Neural progenitor cell (in vitro differentiated cells): ENCODE measurements around the gene BLTP3A. TPM values are rescaled to one million over a fixed set of nuclear protein-coding genes. Genes with fewer than 3 reads are reported as not detected.

ENCODE experiments used
- DNase-seq: peaks from one replicate; pipeline ENCODE4 v3.0.0-alpha.2; 2016; ENCODE audit warnings: low spot score
- H2AFZ ChIP-seq: fragments of 200-600 bp; sonication (generic); replicated peaks from 2 replicates; pipeline ENCODE4 v1.6.1; 2016; ENCODE audit warnings: antibody characterized with exemption
- H3F3A ChIP-seq: fragments of 200-600 bp; sonication (generic); 2 replicates; pipeline ENCODE4 v1.6.1; 2016; ENCODE audit warnings: antibody characterized with exemption, low read depth
- H3K27ac ChIP-seq: fragments of 200-600 bp; sonication (generic); 2 replicates; pipeline ENCODE4 v1.5.1; 2016; ENCODE audit warnings: mild to moderate bottlenecking
- H3K27me3 ChIP-seq: fragments of 200-600 bp; sonication (generic); 2 replicates; pipeline ENCODE4 v1.6.1; 2016; ENCODE audit warnings: mild to moderate bottlenecking, moderate library complexity
- H3K36me3 ChIP-seq: fragments of 200-600 bp; sonication (generic); 2 replicates; pipeline ENCODE4 v1.5.1; 2016
- H3K4me1 ChIP-seq: fragments of 200-600 bp; sonication (generic); 2 replicates; pipeline ENCODE4 v1.6.1; 2016; ENCODE audit warnings: mixed run types
- H3K4me2 ChIP-seq: fragments of 200-600 bp; sonication (generic); 2 replicates; pipeline ENCODE4 v1.6.1; 2016
- H3K4me3 ChIP-seq: fragments of 200-600 bp; sonication (generic); 2 replicates; pipeline ENCODE4 v1.5.1; 2016
- H3K79me2 ChIP-seq: fragments of 200-600 bp; sonication (generic); 2 replicates; pipeline ENCODE4 v1.6.1; 2016; ENCODE audit warnings: low read depth
- H3K9ac ChIP-seq: fragments of 200-600 bp; sonication (generic); 2 replicates; pipeline ENCODE4 v1.6.1; 2016
- H3K9me3 ChIP-seq: fragments of 200-600 bp; sonication (generic); 2 replicates; pipeline ENCODE4 v1.5.1; 2016; ENCODE audit warnings: low read depth
- H4K20me1 ChIP-seq: fragments of 200-600 bp; sonication (generic); 2 replicates; pipeline ENCODE4 v1.6.1; 2016; ENCODE audit warnings: low read depth
- H3K27ac Mint-ChIP-seq: 3 replicates; pipeline ENCODE4 v1.8.0; 2021; ENCODE audit warnings: mixed read lengths
- H3K27me3 Mint-ChIP-seq: 2 replicates; pipeline ENCODE4 v1.8.0; 2022; ENCODE audit warnings: low read depth, mild to moderate bottlenecking, inconsistent platforms, moderate library complexity, mixed read lengths; ENCODE audit not compliant: insufficient read depth
- H3K36me3 Mint-ChIP-seq: 3 replicates; pipeline ENCODE4 v1.8.0; 2021; ENCODE audit warnings: mixed read lengths
- H3K4me1 Mint-ChIP-seq: 3 replicates; pipeline ENCODE4 v1.8.0; 2021; ENCODE audit warnings: mixed read lengths
- H3K4me3 Mint-ChIP-seq: 3 replicates; pipeline ENCODE4 v1.8.0; 2021; ENCODE audit warnings: mild to moderate bottlenecking, moderate library complexity, mixed read lengths
- H3K9me3 Mint-ChIP-seq: 3 replicates; pipeline ENCODE4 v1.8.0; 2020; ENCODE audit warnings: mixed read lengths
- EZH2 ChIP-seq: fragments of 200-600 bp; sonication (generic); IDR thresholded peaks from 2 replicates; pipeline ENCODE4 v1.6.1; 2017; ENCODE audit warnings: antibody characterized with exemption, mild to moderate bottlenecking, moderate library complexity
- EZH2phosphoT487 ChIP-seq: fragments of 200-600 bp; sonication (generic); IDR thresholded peaks from 2 replicates; pipeline ENCODE4 v1.6.1; 2017; ENCODE audit warnings: antibody characterized with exemption
- total RNA-seq: library from RNA; depleted of rRNA; stranded (reverse); fragments of >200 nt; gene quantifications from 2 replicates; pipeline ENCODE4 v1.2.3, GENCODE V29; 2015; ENCODE audit warnings: low replicate concordance
- TF ChIP-seq, protein P1 (sequence below): fragments of 200-600 bp; sonication (generic); IDR thresholded peaks from 2 replicates; pipeline ENCODE4 v1.5.1; 2017; ENCODE audit warnings: antibody characterized with exemption, mild to moderate bottlenecking

BLTP3A gene
- total RNA-seq, 1 donor from 2014 or later = 13.8 TPM

DNA sequence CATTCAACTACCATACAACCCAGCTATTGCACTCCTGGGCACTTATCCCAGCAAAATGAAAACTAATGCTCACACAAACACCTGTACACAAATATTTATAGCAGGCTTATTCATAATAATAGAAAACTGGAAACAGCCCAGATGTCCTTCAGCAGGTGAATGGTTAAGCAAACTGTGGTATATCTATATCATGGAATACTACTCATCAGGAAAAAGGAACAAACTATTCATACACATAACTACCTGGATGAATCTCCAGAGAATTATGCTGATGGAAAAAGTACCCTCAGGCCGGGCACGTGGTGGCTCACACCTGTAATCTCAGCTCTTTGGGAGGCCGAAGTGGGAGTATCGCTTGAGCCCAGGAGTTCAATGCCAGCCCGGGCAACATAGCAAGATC is 3.8 kb upstream of the BLTP3A start:
- no peak overlapping the region for H3K9ac ChIP-seq
- Mint-ChIP-seq H3K4me1 (peaks cover 10% of the 10 kb centered on the region), H3K27ac (no peak overlapping the region), H3K36me3 (no peaks in the 10 kb centered on the region), H3K27me3 (peaks cover 2% of the 10 kb centered on the region), H3K4me3 (no peak overlapping the region), H3K9me3 (peaks cover 7% of the 10 kb centered on the region)
- H3K36me3 ChIP-seq = no peaks in the 10 kb centered on the region
- H3K4me2 ChIP-seq = no peak overlapping the region
- peaks cover 7% of the 10 kb centered on the region for H3K4me1 ChIP-seq
- no peaks in the 10 kb centered on the region for H3K27me3 ChIP-seq
- H4K20me1 ChIP-seq = peaks cover under 1% of the 10 kb centered on the region
- H3F3A ChIP-seq = peaks cover 14% of the 10 kb centered on the region
- peaks cover 11% of the 10 kb centered on the region for H3K79me2 ChIP-seq
- TF ChIP-seq EZH2 = no peak
- TF ChIP-seq EZH2phosphoT487 = no peak
- TF ChIP-seq, protein P1, sequence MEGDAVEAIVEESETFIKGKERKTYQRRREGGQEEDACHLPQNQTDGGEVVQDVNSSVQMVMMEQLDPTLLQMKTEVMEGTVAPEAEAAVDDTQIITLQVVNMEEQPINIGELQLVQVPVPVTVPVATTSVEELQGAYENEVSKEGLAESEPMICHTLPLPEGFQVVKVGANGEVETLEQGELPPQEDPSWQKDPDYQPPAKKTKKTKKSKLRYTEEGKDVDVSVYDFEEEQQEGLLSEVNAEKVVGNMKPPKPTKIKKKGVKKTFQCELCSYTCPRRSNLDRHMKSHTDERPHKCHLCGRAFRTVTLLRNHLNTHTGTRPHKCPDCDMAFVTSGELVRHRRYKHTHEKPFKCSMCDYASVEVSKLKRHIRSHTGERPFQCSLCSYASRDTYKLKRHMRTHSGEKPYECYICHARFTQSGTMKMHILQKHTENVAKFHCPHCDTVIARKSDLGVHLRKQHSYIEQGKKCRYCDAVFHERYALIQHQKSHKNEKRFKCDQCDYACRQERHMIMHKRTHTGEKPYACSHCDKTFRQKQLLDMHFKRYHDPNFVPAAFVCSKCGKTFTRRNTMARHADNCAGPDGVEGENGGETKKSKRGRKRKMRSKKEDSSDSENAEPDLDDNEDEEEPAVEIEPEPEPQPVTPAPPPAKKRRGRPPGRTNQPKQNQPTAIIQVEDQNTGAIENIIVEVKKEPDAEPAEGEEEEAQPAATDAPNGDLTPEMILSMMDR = no peak
- H3K4me3 ChIP-seq = no peak overlapping the region
- H2AFZ ChIP-seq = no peak overlapping the region
- no peak overlapping the region for H3K27ac ChIP-seq
- H3K9me3 ChIP-seq = peaks cover 4% of the 10 kb centered on the region
- no peak for DNase-seq

DNA sequence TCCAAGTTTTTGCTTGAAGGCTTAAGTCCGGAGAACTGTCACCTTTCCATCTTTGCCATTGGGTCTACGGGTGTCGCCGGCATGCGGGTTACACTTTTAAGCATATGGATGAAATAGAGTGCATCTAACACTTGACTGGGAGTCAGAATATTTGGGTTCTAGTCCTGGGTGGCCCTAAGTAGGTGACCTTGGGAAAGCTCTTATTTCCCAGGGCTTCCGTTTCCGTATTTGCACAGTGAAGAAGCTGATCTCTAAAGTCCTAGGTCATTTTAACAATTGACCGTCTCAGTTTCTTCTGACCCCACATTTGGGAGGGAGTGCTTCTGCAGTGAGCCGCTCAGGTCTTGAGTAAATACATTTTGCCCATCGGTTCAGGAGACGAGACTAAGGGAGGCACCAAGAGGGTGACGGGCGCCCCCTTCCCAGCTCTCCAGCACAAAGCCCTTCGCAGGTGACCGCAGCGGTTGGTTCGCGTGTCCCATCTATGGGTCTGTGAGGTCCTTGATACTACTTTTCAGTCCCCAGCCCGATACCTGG is 651 bp upstream of the BLTP3A start:
- Histone ChIP-seq H3K27me3 (no peaks in the 10 kb centered on the region), H3K36me3 (no peaks in the 10 kb centered on the region), H3K27ac (peak overlapping the region; percentile 17), H3F3A (peaks cover 16% of the 10 kb centered on the region), H3K79me2 (peaks cover 40% of the 10 kb centered on the region), H3K4me2 (peak overlapping the region; percentile 79), H4K20me1 (peaks cover 5% of the 10 kb centered on the region), H3K4me1 (peaks cover 13% of the 10 kb centered on the region), H3K9me3 (peaks cover 4% of the 10 kb centered on the region), H2AFZ (peak overlapping the region; percentile 100), H3K4me3 (peak overlapping the region; percentile 99), H3K9ac (peak overlapping the region; percentile 80)
- TF ChIP-seq, protein P1 = peak; percentile 31
- TF ChIP-seq EZH2phosphoT487 = no peak
- TF ChIP-seq EZH2 = no peak
- peaks cover 7% of the 10 kb centered on the region for H3K9me3 Mint-ChIP-seq
- H3K36me3 Mint-ChIP-seq = no peaks in the 10 kb centered on the region
- DNase-seq = peak; percentile 62
- H3K27ac Mint-ChIP-seq = peak overlapping the region; percentile 82
- H3K4me1 Mint-ChIP-seq = peaks cover 20% of the 10 kb centered on the region
- H3K4me3 Mint-ChIP-seq = peak overlapping the region; percentile 95
- H3K27me3 Mint-ChIP-seq = peaks cover 2% of the 10 kb centered on the region

DNA sequence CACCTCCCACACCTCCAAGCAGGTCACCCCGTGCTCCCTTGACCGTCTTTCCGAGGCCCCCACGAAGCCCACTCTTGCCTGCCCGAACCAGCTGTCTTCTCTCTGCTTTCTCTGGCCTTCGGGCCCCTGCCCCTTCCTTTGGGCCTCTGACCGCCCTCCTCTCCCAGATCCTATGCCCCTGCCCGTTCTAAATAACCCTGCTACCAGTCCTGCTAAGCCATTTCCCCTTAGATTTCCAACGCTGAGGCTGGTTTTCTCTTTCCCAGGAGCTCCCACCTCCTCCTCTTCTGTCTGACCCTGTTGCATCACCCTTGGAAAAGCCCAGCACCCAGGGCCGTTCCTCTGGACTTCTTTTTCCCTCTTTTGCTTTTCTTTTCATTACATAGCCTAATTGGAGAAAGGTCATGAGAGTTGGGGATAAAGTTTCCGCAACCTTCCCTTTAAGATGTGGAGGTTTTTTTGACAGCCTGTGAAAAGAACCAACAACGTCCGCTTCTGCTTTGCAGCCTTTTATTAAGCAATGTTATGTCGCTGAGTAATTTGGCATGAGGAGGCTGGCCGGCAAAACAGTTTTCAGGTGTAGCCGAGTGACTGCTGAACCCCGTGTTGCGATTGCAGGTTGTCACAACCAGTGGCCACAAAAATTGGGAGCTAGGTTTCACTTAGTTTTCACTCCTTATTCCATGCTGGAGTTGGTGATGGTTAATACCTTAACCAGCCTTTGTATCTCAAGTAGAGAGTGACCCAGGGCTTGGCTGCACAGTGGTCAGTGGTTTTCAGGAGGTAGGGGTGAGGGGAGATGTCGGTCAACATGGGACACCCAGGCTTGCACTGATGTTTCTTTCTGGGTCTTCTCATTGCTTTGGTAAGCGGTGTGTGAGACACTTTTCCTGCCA is 970 bp downstream of the BLTP3A start:
- peaks cover 20% of the 10 kb centered on the region for H3K4me1 Mint-ChIP-seq
- H3K27ac Mint-ChIP-seq = peak overlapping the region; percentile 88
- TF ChIP-seq EZH2 = no peak
- TF ChIP-seq, protein P1 = no peak
- TF ChIP-seq EZH2phosphoT487 = no peak
- peak overlapping the region; percentile 95 for H3K4me3 Mint-ChIP-seq
- Histone ChIP-seq H3K4me1 (peaks cover 13% of the 10 kb centered on the region), H3K79me2 (peaks cover 55% of the 10 kb centered on the region), H3F3A (peaks cover 16% of the 10 kb centered on the region), H3K4me2 (peak overlapping the region; percentile 79), H3K27me3 (no peaks in the 10 kb centered on the region), H3K9ac (peak overlapping the region; percentile 71), H3K9me3 (peaks cover 4% of the 10 kb centered on the region), H3K4me3 (peak overlapping the region; percentile 99), H3K27ac (peak overlapping the region; percentile 77), H3K36me3 (no peaks in the 10 kb centered on the region), H4K20me1 (peaks cover 5% of the 10 kb centered on the region), H2AFZ (peak overlapping the region; percentile 96)
- H3K36me3 Mint-ChIP-seq = no peaks in the 10 kb centered on the region
- peaks cover 2% of the 10 kb centered on the region for H3K27me3 Mint-ChIP-seq
- H3K9me3 Mint-ChIP-seq = no peaks in the 10 kb centered on the region
- peak; percentile 39 for DNase-seq
